ENCODE data around the gene AFAP1.
"Not testable (repeated sequence)": the region's sequence is repeated elsewhere in the genome, so short reads cannot be mapped to it uniquely, and the experiment has no call there.

AFAP1 gene

GRCh38 chr4:7945709-7946380 is 6.2 kb upstream of the AFAP1 start:
- DNase-seq (ENCODE audit: low read depth in 2 of 2), result no peak

- DNase-seq (ENCODE audit: low read depth in 2 of 2), result no peak
Observed at GRCh38 chr4:7944599-7945220, 5.0 kb upstream of the AFAP1 start.

GRCh38 chr4:7943688-7944087 is 4.0 kb upstream of the AFAP1 start:
- not testable (repeated sequence) for DNase-seq (ENCODE audit: low read depth in 2 of 2)

GRCh38 chr4:7943211-7943610 is 3.5 kb upstream of the AFAP1 start:
- no peak for DNase-seq (ENCODE audit: low read depth in 2 of 2)

GRCh38 chr4:7941965-7942496 is 2.4 kb upstream of the AFAP1 start:
- DNase-seq (ENCODE audit: low read depth in 2 of 2), result no peak

- no peak for DNase-seq (ENCODE audit: low read depth in 2 of 2)
Observed at GRCh38 chr4:7941111-7941964, 1.7 kb upstream of the AFAP1 start.

GRCh38 chr4:7938609-7939376 is 868 bp downstream of the AFAP1 start:
- no peak for DNase-seq (ENCODE audit: low read depth in 2 of 2)

GRCh38 chr4:7938266-7938608 is 1.4 kb downstream of the AFAP1 start:
- no peak for DNase-seq (ENCODE audit: low read depth in 2 of 2)

GRCh38 chr4:7937006-7937405 is 2.7 kb downstream of the AFAP1 start:
- no peak for DNase-seq (ENCODE audit: low read depth in 2 of 2)

- DNase-seq (ENCODE audit: low read depth in 2 of 2), result no peak
Observed at GRCh38 chr4:7933651-7934510, 5.8 kb downstream of the AFAP1 start.

GRCh38 chr4:7932287-7932686 is 7.4 kb downstream of the AFAP1 start:
- no peak for DNase-seq (ENCODE audit: low read depth in 2 of 2)

- DNase-seq (ENCODE audit: low read depth in 2 of 2), result no peak
Observed at GRCh38 chr4:7929118-7929951, 10.3 kb downstream of the AFAP1 start.

GRCh38 chr4:7928711-7929110 is 10.9 kb downstream of the AFAP1 start:
- DNase-seq (ENCODE audit: low read depth in 2 of 2), result no peak

GRCh38 chr4:7926822-7927221 is 12.8 kb downstream of the AFAP1 start:
- DNase-seq (ENCODE audit: low read depth in 2 of 2), result no peak

- no peak for DNase-seq (ENCODE audit: low read depth in 2 of 2)
Observed at GRCh38 chr4:7924570-7924969, 15.1 kb downstream of the AFAP1 start.

- DNase-seq (ENCODE audit: low read depth in 2 of 2), result no peak
Observed at GRCh38 chr4:7924163-7924562, 15.5 kb downstream of the AFAP1 start.

- no peak for DNase-seq (ENCODE audit: low read depth in 2 of 2)
Observed at GRCh38 chr4:7922466-7922865, 17.2 kb downstream of the AFAP1 start.

GRCh38 chr4:7918981-7919380 is 20.7 kb downstream of the AFAP1 start:
- no peak for DNase-seq (ENCODE audit: low read depth in 2 of 2)

GRCh38 chr4:7918187-7918586 is 21.5 kb downstream of the AFAP1 start:
- DNase-seq (ENCODE audit: low read depth in 2 of 2), result not testable (repeated sequence)

- no peak for DNase-seq (ENCODE audit: low read depth in 2 of 2)
Observed at GRCh38 chr4:7917669-7918068, 22.0 kb downstream of the AFAP1 start.

Data from stimulated activated CD8-positive, alpha-beta memory T cell treated with anti-CD3 and anti-CD28 coated beads, Interleukin-15, amount 100 ng/mL, for 48 hours (primary cell).